CD4-positive, alpha-beta memory T cell (primary cell): ENCODE measurements around the gene TRHDE. TPM values are rescaled to one million over a fixed set of nuclear protein-coding genes. Genes with fewer than 3 reads are reported as not detected.

Experiments used
- CTCF ChIA-PET: fragments of 350-600 bp; sonication (Branson Sonifier 250); formaldehyde crosslinking; loops from one replicate; lab custom pipeline; 2021; ENCODE audit warnings: inconsistent platforms; ENCODE audit not compliant: partially characterized antibody; lab: Charles Lee
- POLR2A ChIA-PET: fragments of 350-600 bp; sonication (Branson Sonifier 250); formaldehyde crosslinking; loops from one replicate; lab custom pipeline; 2021; ENCODE audit not compliant: partially characterized antibody; lab: Charles Lee
- DNase-seq, 5 donors: peaks; one replicate each; pipeline versions ENCODE4 v3.0.0 to v3.0.0-alpha.2; 2020 to 2022; ENCODE audit warnings: mixed read lengths in 1 of 5
- H3K27ac ChIP-seq: one replicate; pipeline ENCODE4 v1.7.0; 2013; ENCODE audit warnings: low read depth, low read length
- H3K27me3 ChIP-seq: 2 replicates; pipeline ENCODE4 v1.7.0; 2013; ENCODE audit warnings: mild to moderate bottlenecking, low read length, moderate library complexity; ENCODE audit not compliant: insufficient read depth
- H3K36me3 ChIP-seq: 2 replicates; pipeline ENCODE4 v1.7.0; 2013; ENCODE audit warnings: mild to moderate bottlenecking, low read length, moderate library complexity; ENCODE audit not compliant: insufficient read depth
- H3K4me1 ChIP-seq: 2 replicates; pipeline ENCODE4 v1.7.0; 2013; ENCODE audit warnings: mild to moderate bottlenecking, low read length, moderate library complexity; ENCODE audit not compliant: insufficient read depth
- H3K4me3 ChIP-seq, 2 donors: one replicate each; pipeline ENCODE4 v1.7.0; 2013; ENCODE audit warnings: low read length in 2 of 2, mild to moderate bottlenecking in 1 of 2
- H3K9me3 ChIP-seq, 2 donors: one replicate each; pipeline ENCODE4 v1.7.0; 2013; ENCODE audit warnings: low read length in 2 of 2, control low read depth in 1 of 2; ENCODE audit not compliant: control insufficient read depth in 1 of 2
- H3K27ac Mint-ChIP-seq, 7 donors: one replicate each; pipeline ENCODE4 v1.8.0; 2020 to 2021; ENCODE audit warnings: mixed read lengths in 7 of 7, mild to moderate bottlenecking in 6 of 7, inconsistent platforms in 3 of 7, moderate library complexity in 3 of 7
- H3K27me3 Mint-ChIP-seq, 2 donors: one replicate each; pipeline ENCODE4 v1.8.0; 2020 to 2021; ENCODE audit warnings: mixed read lengths in 2 of 2
- H3K36me3 Mint-ChIP-seq, 2 donors: one replicate each; pipeline ENCODE4 v1.8.0; 2020 to 2021; ENCODE audit warnings: mixed read lengths in 2 of 2, inconsistent platforms in 1 of 2, mild to moderate bottlenecking in 1 of 2
- H3K4me1 Mint-ChIP-seq, 4 donors: one replicate each; pipeline ENCODE4 v1.8.0; 2020 to 2021; ENCODE audit warnings: mixed read lengths in 4 of 4, mild to moderate bottlenecking in 1 of 4
- H3K4me3 Mint-ChIP-seq, 8 donors: one replicate each; pipeline ENCODE4 v1.8.0; 2020 to 2021; ENCODE audit warnings: mixed read lengths in 8 of 8, mild to moderate bottlenecking in 7 of 8, moderate library complexity in 6 of 8, inconsistent platforms in 3 of 8
- H3K9me3 Mint-ChIP-seq, 8 donors: one replicate each; pipeline ENCODE4 v1.8.0; 2020 to 2021; ENCODE audit warnings: mixed read lengths in 8 of 8, mild to moderate bottlenecking in 5 of 8, inconsistent platforms in 3 of 8, moderate library complexity in 1 of 8
- intact Hi-C: fragments of 100-400 bp; cut with micrococcal nuclease; formaldehyde crosslinking; loops from one replicate; pipeline ENCODE4 v1.15.1; 2023
- polyA plus RNA-seq, 2 donors: library from polyadenylated mRNA; unstranded; fragments of 300-500 nt; fragmentation: Illumina TruSeq; gene quantifications; one replicate each; pipeline ENCODE4 v1.2.3, GENCODE V29; 2021
- total RNA-seq, 2 experiments: library from RNA; stranded (reverse); gene quantifications; one replicate each; pipeline ENCODE4 v1.2.3, GENCODE V29; 2021

TRHDE gene
- total and polyA plus RNA-seq, 4 experiments from 2014 or later: not detected

DNA sequence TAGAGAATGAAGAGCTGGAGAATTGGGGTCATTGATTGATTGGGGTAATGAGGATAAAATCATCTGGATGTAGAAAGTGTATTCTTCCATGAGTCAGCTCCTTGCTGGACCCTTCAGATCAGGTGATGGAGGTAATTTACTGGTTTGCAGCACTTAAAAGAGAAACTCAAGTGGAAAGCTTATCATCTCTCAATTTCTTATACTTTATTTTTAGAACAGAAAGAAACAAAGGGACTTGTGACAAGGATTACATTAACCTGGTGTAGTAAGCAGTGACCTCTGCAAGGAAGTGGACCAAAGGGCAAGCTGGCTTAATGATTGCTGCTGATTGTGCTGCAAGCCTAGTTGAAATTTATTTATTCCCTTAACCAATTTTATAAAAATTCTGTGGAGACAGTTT is 405.0 kb downstream of the TRHDE start:
- H3K27me3 Mint-ChIP-seq: no peaks in the 10 kb centered on the region
- H3K36me3 Mint-ChIP-seq: no peaks in the 10 kb centered on the region

DNA sequence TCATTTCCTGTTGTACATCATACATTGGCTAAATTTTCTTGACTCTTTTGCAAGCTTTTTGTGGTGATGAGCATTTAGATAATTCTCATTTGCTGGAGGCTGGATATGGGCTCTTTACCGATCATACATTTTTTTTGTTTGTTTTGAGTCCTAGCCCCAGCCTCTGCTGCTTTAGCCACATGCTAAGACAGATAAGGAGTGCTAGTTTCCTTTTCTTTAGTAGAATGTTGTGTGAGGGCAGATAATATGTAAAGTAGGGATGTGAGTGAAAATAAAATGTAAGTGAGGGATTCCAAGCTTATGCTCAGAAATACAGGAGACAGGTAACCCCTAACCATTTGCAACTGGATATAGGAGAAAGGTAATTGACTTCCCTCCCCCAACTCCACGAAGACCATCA is 405.7 kb downstream of the TRHDE start:
- ChIA-PET CTCF (no interaction called here), POLR2A (no interaction called here)
- H3K4me1 ChIP-seq: no peaks in the 10 kb centered on the region
- H3K4me3 ChIP-seq: no peak overlapping the region
- intact Hi-C loops: no loop called here
- no peaks in the 10 kb centered on the region for H3K27me3 ChIP-seq
- Mint-ChIP-seq H3K27me3 (no peaks in the 10 kb centered on the region), H3K4me3 (no peak overlapping the region), H3K27ac (no peak overlapping the region), H3K9me3 (peaks cover 0 to 8% (median 3%) of the 10 kb centered on the region in 8 donors), H3K36me3 (no peaks in the 10 kb centered on the region), H3K4me1 (no peaks in the 10 kb centered on the region)
- H3K27ac ChIP-seq: no peak overlapping the region
- no peak for DNase-seq
- no peaks in the 10 kb centered on the region for H3K36me3 ChIP-seq
- no peaks in the 10 kb centered on the region for H3K9me3 ChIP-seq

More for the DNA sequence above, 405.0 kb downstream of the TRHDE start:
- ChIA-PET CTCF (no interaction called here), POLR2A (no interaction called here)
- no peaks in the 10 kb centered on the region for H3K4me1 Mint-ChIP-seq
- intact Hi-C loops: no loop called here
- Histone ChIP-seq H3K36me3 (no peaks in the 10 kb centered on the region), H3K27ac (no peak overlapping the region), H3K4me3 (no peak overlapping the region), H3K27me3 (no peaks in the 10 kb centered on the region), H3K4me1 (no peaks in the 10 kb centered on the region), H3K9me3 (no peaks in the 10 kb centered on the region)
- DNase-seq: no peak
- no peak overlapping the region for H3K4me3 Mint-ChIP-seq
- H3K9me3 Mint-ChIP-seq: peaks cover 0 to 8% (median 3%) of the 10 kb centered on the region in 8 donors
- no peak overlapping the region for H3K27ac Mint-ChIP-seq

DNA sequence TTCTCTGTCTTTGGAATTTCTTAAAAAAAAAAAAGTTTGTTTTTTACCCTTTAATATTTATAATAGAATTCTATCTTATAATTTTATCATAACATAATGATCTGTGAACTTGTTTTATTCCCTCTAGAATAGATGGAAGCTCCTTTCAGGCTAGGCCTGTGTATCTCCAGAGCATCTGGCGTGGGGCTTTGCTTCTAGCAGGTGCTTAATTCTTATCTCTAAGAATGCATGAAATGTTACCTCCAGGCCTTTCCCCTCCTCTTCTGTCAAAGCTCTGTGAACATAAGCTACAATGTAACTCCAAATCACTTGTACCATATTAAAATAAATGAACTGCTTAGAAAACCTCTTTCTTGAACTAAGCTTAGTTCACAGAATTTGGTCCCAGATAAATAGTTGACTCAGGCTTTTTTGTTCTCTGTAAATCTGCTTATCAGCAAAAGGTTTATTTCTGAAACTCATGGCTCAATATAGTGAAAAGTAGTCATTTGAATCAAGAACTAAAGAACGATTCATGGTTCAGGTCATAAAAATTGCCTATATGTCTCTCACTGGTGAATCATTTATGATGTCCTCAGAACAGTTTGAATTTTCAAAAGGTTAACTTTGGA is 407.1 kb downstream of the TRHDE start:
- no peaks in the 10 kb centered on the region for H3K27me3 Mint-ChIP-seq
- POLR2A ChIA-PET: no interaction called here
- no peaks in the 10 kb centered on the region for H3K36me3 Mint-ChIP-seq
- Histone ChIP-seq H3K36me3 (no peaks in the 10 kb centered on the region), H3K4me1 (no peaks in the 10 kb centered on the region), H3K27me3 (no peaks in the 10 kb centered on the region), H3K4me3 (no peak overlapping the region), H3K27ac (no peak overlapping the region), H3K9me3 (no peaks in the 10 kb centered on the region)
- no peak overlapping the region for H3K4me3 Mint-ChIP-seq
- intact Hi-C loops: no loop called here
- H3K27ac Mint-ChIP-seq: no peak overlapping the region
- DNase-seq: no peak
- H3K4me1 Mint-ChIP-seq: no peaks in the 10 kb centered on the region
- CTCF ChIA-PET: no interaction called here
- H3K9me3 Mint-ChIP-seq: peaks cover 0 to 8% (median 2%) of the 10 kb centered on the region in 8 donors

DNA sequence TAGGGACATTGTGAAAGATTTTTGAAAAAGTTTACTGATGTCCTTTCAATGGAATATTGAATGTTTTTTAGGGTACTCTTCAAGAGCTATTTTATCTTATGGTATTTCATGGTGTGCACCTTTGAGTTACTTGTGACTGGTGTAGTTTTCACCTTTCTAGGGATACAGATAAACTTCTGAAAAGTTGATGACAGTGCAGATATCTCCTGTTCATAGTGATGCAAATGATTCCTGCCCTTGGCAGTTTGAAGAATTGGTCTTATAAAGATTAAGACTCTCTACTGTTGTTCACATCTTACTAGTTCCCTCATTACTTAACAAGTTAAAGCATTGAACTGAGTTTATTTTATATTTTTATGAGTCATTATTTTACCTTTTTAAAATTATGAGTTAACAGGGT is 408.9 kb downstream of the TRHDE start:
- Histone ChIP-seq H3K4me3 (no peak overlapping the region), H3K36me3 (no peaks in the 10 kb centered on the region), H3K27ac (no peak overlapping the region), H3K9me3 (no peaks in the 10 kb centered on the region), H3K27me3 (no peaks in the 10 kb centered on the region), H3K4me1 (no peaks in the 10 kb centered on the region)
- Mint-ChIP-seq H3K4me3 (no peak overlapping the region), H3K4me1 (no peaks in the 10 kb centered on the region), H3K36me3 (no peaks in the 10 kb centered on the region), H3K27ac (no peak overlapping the region), H3K9me3 (peaks cover 0 to 8% (median 2%) of the 10 kb centered on the region in 8 donors), H3K27me3 (no peaks in the 10 kb centered on the region)
- intact Hi-C loops: no loop called here
- CTCF ChIA-PET: no interaction called here
- no peak for DNase-seq
- POLR2A ChIA-PET: no interaction called here

DNA sequence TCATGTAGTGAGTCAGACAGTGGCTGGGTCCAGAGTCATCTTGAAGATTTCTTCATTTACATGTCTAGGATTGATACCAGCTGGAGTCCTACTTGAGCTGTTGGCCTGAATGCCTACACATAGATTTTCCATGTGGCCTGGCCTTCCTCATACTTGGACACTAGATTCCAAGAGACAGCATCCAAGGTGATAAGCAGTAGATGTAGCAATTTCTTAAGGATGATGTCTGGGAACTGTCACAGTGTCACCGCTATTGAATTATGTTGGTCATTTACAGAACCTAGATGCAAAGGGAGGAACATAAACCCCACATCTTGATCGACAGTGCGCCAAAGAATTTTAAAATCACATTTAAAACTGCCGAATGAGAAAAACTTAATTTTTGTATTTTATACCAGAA is 412.3 kb downstream of the TRHDE start:
- peaks cover 0 to 5% (median 2%) of the 10 kb centered on the region in 8 donors for H3K9me3 Mint-ChIP-seq
- no peak overlapping the region for H3K27ac Mint-ChIP-seq
- no peak overlapping the region for H3K4me3 Mint-ChIP-seq
- no peak for DNase-seq
- no peak overlapping the region for H3K4me3 ChIP-seq
- H3K36me3 ChIP-seq: no peaks in the 10 kb centered on the region
- ChIA-PET CTCF (no interaction called here), POLR2A (no interaction called here)
- intact Hi-C loops: no loop called here
- no peaks in the 10 kb centered on the region for H3K4me1 Mint-ChIP-seq
- H3K4me1 ChIP-seq: no peaks in the 10 kb centered on the region
- no peaks in the 10 kb centered on the region for H3K36me3 Mint-ChIP-seq
- H3K27me3 Mint-ChIP-seq: no peaks in the 10 kb centered on the region
- no peaks in the 10 kb centered on the region for H3K27me3 ChIP-seq
- H3K27ac ChIP-seq: no peak overlapping the region
- H3K9me3 ChIP-seq: no peaks in the 10 kb centered on the region

DNA sequence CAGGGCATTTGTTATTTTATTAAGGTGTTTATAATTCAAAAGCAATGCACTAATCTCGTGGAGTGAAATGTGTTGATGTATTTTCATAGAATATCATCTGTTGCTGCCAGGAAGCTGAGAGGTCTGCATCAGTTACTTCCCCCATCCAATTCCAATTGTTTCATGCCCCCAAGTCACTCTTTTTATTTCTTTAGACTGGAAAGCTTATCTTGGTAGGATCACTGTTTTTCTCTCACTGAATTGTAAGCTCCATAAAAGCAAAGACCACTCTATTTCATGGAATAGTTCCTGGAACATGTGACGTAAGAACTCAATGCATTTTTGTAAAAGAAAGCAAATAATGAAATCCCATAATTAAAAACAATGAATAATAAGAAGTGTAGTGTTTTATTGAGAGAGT is 420.2 kb downstream of the TRHDE start:
- intact Hi-C loops: no loop called here

DNA sequence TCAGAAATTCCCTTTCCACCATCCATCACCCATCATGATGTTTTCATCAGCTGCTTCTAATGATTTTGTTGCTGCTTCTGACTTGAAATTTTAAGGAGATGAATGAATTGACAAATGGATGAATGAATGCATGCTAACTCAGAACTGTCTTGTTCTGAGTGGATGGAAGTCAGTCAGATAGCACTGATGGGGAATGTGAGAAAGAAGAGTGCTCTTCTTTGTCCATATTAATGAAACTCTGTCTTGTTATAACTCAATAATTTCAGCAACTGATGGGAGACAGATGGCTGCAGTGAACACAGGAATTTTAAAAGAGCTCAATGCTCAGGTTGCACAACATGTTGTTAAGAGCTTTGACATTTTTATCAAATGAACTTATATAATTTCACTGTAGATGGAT is 422.0 kb downstream of the TRHDE start:
- Mint-ChIP-seq H3K27ac (no peak overlapping the region), H3K4me1 (no peaks in the 10 kb centered on the region), H3K27me3 (no peaks in the 10 kb centered on the region), H3K9me3 (peaks cover 2 to 25% (median 4%) of the 10 kb centered on the region in 8 donors), H3K4me3 (no peak overlapping the region), H3K36me3 (no peaks in the 10 kb centered on the region)
- Histone ChIP-seq H3K27ac (no peak overlapping the region), H3K9me3 (no peaks in the 10 kb centered on the region), H3K4me1 (no peaks in the 10 kb centered on the region), H3K4me3 (no peak overlapping the region), H3K27me3 (no peaks in the 10 kb centered on the region), H3K36me3 (no peaks in the 10 kb centered on the region)
- CTCF ChIA-PET: no interaction called here
- intact Hi-C loops: no loop called here
- POLR2A ChIA-PET: no interaction called here
- DNase-seq: no peak

More for the DNA sequence above, 420.2 kb downstream of the TRHDE start:
- Histone ChIP-seq H3K27ac (no peak overlapping the region), H3K27me3 (no peaks in the 10 kb centered on the region), H3K9me3 (no peaks in the 10 kb centered on the region), H3K4me1 (no peaks in the 10 kb centered on the region), H3K4me3 (no peak overlapping the region), H3K36me3 (no peaks in the 10 kb centered on the region)
- Mint-ChIP-seq H3K4me3 (no peak overlapping the region), H3K4me1 (no peaks in the 10 kb centered on the region), H3K27me3 (no peaks in the 10 kb centered on the region), H3K36me3 (no peaks in the 10 kb centered on the region), H3K9me3 (peaks cover 0 to 10% (median 1%) of the 10 kb centered on the region in 8 donors), H3K27ac (no peak overlapping the region)
- CTCF ChIA-PET: no interaction called here
- no peak for DNase-seq
- POLR2A ChIA-PET: no interaction called here

DNA sequence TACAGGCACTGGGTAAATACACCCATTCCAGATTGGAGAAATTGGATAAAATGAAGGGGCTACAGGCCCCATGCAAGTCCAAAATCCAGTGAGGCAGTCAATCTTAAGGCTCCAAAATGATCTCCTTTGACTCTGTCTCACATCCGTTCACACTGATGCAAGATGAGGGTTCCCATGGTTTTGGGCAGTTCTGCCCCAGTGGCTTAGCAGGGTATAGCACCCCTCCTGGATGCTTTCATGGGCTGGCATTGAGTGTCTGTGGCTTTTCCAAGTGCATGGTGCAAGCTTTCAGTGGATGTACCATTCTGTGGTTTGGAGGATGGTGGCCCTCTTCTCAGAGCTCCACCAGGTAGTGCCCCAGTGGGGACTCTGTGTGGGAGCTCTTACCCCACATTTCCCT is 427.2 kb downstream of the TRHDE start:
- no peak overlapping the region for H3K27ac Mint-ChIP-seq
- Histone ChIP-seq H3K36me3 (no peaks in the 10 kb centered on the region), H3K4me1 (no peaks in the 10 kb centered on the region), H3K27me3 (no peaks in the 10 kb centered on the region), H3K4me3 (no peak overlapping the region), H3K27ac (no peak overlapping the region), H3K9me3 (no peaks in the 10 kb centered on the region)
- H3K36me3 Mint-ChIP-seq: no peaks in the 10 kb centered on the region
- ChIA-PET POLR2A (no interaction called here), CTCF (no interaction called here)
- no peaks in the 10 kb centered on the region for H3K27me3 Mint-ChIP-seq
- peaks cover 0 to 43% (median 12%) of the 10 kb centered on the region in 8 donors for H3K9me3 Mint-ChIP-seq
- no peak for DNase-seq
- H3K4me1 Mint-ChIP-seq: no peaks in the 10 kb centered on the region
- intact Hi-C loops: no loop called here
- H3K4me3 Mint-ChIP-seq: no peak overlapping the region
